ENCODE measurements around the gene SLC10A3.

The SLC10A3 gene

DNA sequence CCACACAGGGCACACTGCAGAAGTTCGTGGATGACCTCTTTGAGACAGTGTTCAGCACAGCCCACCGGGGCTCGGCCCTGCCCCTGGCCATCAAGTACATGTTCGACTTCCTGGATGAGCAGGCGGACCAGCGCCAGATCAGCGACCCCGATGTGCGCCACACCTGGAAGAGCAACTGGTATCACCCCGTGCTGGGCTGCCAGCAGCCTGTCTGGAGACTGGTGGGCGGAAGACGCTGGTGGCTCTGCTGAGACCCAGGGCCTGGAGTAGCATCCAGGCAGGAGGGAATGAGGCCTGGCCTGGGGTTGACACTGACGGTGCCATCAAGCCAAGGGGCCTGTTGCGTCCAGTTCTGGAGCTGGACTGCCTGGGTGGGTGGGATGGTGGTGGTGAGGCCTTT is 20.0 kb downstream of the SLC10A3 start:
- H3K36me3 ChIP-seq (ENCODE audit: insufficient read depth) = no peaks in the 10 kb centered on the region
- no peak overlapping the region for H2AFZ ChIP-seq (ENCODE audit: low read depth)
- TF ChIP-seq CTCF (conservative IDR thresholded peaks at IDR 0.05; ENCODE audit: low read depth, low read length) = no peak
- H3K9ac ChIP-seq = no peak overlapping the region
- H3K4me3 ChIP-seq (IDR thresholded peaks at IDR 0.05; ENCODE audit: insufficient read depth, low read depth, low read length) = no peak overlapping the region
- H3K27ac ChIP-seq = no peak overlapping the region
- H3K4me2 ChIP-seq = no peak overlapping the region
- H4K20me1 ChIP-seq (ENCODE audit: insufficient read depth) = no peaks in the 10 kb centered on the region
- H3K4me1 ChIP-seq (ENCODE audit: low read depth, poor library complexity, severe bottlenecking) = no peaks in the 10 kb centered on the region
- no peaks in the 10 kb centered on the region for H3K79me2 ChIP-seq (ENCODE audit: insufficient read depth, low read depth)
- H3K27me3 ChIP-seq (ENCODE audit: insufficient read depth, low read depth) = no peaks in the 10 kb centered on the region

DNA sequence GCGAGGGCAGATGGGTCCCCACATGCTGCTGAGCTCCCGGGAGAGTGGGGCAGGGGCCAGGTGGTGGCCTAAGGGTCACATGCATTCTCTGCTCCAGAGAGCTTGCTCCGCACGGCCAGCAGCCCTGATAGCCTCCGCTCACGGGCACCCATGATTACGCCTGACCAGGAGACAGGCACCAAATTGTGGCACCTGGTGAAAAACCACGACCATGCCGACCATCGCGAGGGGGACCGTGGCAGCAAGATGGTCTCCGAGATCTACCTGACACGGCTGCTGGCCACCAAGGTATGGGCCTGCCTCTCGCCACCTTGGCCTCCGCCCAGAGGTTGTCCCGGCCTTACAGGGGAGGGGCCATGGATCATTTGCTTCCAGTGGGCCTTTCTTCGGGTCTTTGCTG is 20.5 kb downstream of the SLC10A3 start:
- Histone ChIP-seq H3K27ac (no peak overlapping the region), H3K4me2 (no peak overlapping the region), H3K4me3 (IDR thresholded peaks at IDR 0.05; ENCODE audit: insufficient read depth, low read depth, low read length) (no peak overlapping the region), H3K36me3 (ENCODE audit: insufficient read depth) (no peaks in the 10 kb centered on the region), H4K20me1 (ENCODE audit: insufficient read depth) (no peaks in the 10 kb centered on the region), H3K4me1 (ENCODE audit: low read depth, poor library complexity, severe bottlenecking) (no peaks in the 10 kb centered on the region), H3K79me2 (ENCODE audit: insufficient read depth, low read depth) (no peaks in the 10 kb centered on the region), H2AFZ (ENCODE audit: low read depth) (no peak overlapping the region), H3K9ac (no peak overlapping the region), H3K27me3 (ENCODE audit: insufficient read depth, low read depth) (no peaks in the 10 kb centered on the region)
- TF ChIP-seq CTCF (conservative IDR thresholded peaks at IDR 0.05; ENCODE audit: low read depth, low read length) = no peak

- no peak overlapping the region for H3K4me2 ChIP-seq
- no peaks in the 10 kb centered on the region for H3K27me3 ChIP-seq (ENCODE audit: insufficient read depth, low read depth)
- no peak for TF ChIP-seq CTCF (conservative IDR thresholded peaks at IDR 0.05; ENCODE audit: low read depth, low read length)
- no peaks in the 10 kb centered on the region for H3K4me1 ChIP-seq (ENCODE audit: low read depth, poor library complexity, severe bottlenecking)
- H3K4me3 ChIP-seq (IDR thresholded peaks at IDR 0.05; ENCODE audit: insufficient read depth, low read depth, low read length) = no peak overlapping the region
- no peak overlapping the region for H2AFZ ChIP-seq (ENCODE audit: low read depth)
- H3K79me2 ChIP-seq (ENCODE audit: insufficient read depth, low read depth) = no peaks in the 10 kb centered on the region
- no peak overlapping the region for H3K27ac ChIP-seq
- no peaks in the 10 kb centered on the region for H3K36me3 ChIP-seq (ENCODE audit: insufficient read depth)
- H3K9ac ChIP-seq = no peak overlapping the region
- no peaks in the 10 kb centered on the region for H4K20me1 ChIP-seq (ENCODE audit: insufficient read depth)
Measured at GRCh38 chrX:154469114-154469513, 21.3 kb downstream of the SLC10A3 start.

DNA sequence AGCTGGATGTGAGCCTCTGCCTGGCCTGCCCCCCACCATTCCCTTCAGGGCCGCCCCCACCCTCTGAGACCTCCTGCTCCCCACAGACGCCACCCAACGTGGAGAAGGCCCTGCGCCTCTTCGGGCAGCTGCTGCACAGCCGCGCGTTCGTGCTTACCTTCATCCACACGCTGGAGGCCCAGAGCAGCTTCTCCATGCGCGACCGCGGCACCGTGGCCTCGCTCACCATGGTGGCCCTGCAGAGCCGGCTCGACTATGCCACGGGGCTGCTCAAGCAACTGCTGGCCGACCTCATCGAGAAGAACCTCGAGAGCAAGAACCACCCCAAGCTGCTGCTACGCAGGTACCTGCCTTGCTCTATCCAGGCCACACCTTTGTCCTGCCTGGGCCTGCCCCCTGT is 22.2 kb downstream of the SLC10A3 start:
- Histone ChIP-seq H3K27me3 (ENCODE audit: insufficient read depth, low read depth) (no peaks in the 10 kb centered on the region), H3K36me3 (ENCODE audit: insufficient read depth) (no peaks in the 10 kb centered on the region), H3K4me2 (no peak overlapping the region), H3K4me1 (ENCODE audit: low read depth, poor library complexity, severe bottlenecking) (no peaks in the 10 kb centered on the region), H3K79me2 (ENCODE audit: insufficient read depth, low read depth) (no peaks in the 10 kb centered on the region), H2AFZ (ENCODE audit: low read depth) (no peak overlapping the region), H4K20me1 (ENCODE audit: insufficient read depth) (no peaks in the 10 kb centered on the region), H3K4me3 (IDR thresholded peaks at IDR 0.05; ENCODE audit: insufficient read depth, low read depth, low read length) (no peak overlapping the region), H3K9ac (no peak overlapping the region), H3K27ac (no peak overlapping the region)
- TF ChIP-seq CTCF (conservative IDR thresholded peaks at IDR 0.05; ENCODE audit: low read depth, low read length) = no peak

DNA sequence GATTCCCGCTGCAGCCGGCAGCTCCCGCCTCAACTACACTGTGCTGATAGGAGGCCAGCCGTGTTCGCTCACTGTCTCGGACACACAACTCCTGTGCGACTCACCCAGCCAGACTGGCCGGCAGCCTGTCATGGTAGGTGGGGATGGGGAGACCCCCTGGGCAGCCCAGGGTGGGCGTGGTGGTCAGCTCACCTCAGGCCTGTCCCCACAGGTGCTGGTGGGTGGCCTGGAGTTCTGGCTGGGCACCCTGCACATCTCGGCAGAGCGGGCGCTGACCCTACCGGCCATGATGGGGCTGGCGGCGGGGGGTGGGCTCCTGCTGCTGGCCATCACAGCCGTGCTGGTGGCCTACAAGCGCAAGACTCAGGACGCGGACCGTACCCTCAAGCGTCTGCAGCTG is 22.9 kb downstream of the SLC10A3 start:
- no peaks in the 10 kb centered on the region for H3K4me1 ChIP-seq (ENCODE audit: low read depth, poor library complexity, severe bottlenecking)
- H3K9ac ChIP-seq = no peak overlapping the region
- no peak overlapping the region for H3K27ac ChIP-seq
- no peak overlapping the region for H3K4me2 ChIP-seq
- no peak for TF ChIP-seq CTCF (conservative IDR thresholded peaks at IDR 0.05; ENCODE audit: low read depth, low read length)
- H3K27me3 ChIP-seq (ENCODE audit: insufficient read depth, low read depth) = no peaks in the 10 kb centered on the region
- no peak overlapping the region for H3K4me3 ChIP-seq (IDR thresholded peaks at IDR 0.05; ENCODE audit: insufficient read depth, low read depth, low read length)
- no peak overlapping the region for H2AFZ ChIP-seq (ENCODE audit: low read depth)
- no peaks in the 10 kb centered on the region for H3K36me3 ChIP-seq (ENCODE audit: insufficient read depth)
- no peaks in the 10 kb centered on the region for H4K20me1 ChIP-seq (ENCODE audit: insufficient read depth)
- H3K79me2 ChIP-seq (ENCODE audit: insufficient read depth, low read depth) = no peaks in the 10 kb centered on the region
